SK-N-MC (cell line): ENCODE results near the gene GABRD.

Experiments
- EZH2 ChIP-seq: fragments of 200-600 bp; sonication (generic); IDR thresholded peaks from one replicate; pipeline ENCODE4 v1.6.1; 2017; ENCODE audit warnings: antibody characterized with exemption
- FOXP2 ChIP-seq: optimal IDR thresholded peaks from 2 replicates; pipeline ENCODE3; 2011; ENCODE audit warnings: mild to moderate bottlenecking, moderate library complexity; ENCODE audit not compliant: insufficient read depth; ENCODE audit errors: extremely low read length, control extremely low read depth
- POLR2AphosphoS5 ChIP-seq: IDR thresholded peaks from 2 replicates; pipeline ENCODE4 v1.6.1; 2012; ENCODE audit warnings: mild to moderate bottlenecking, low read depth, low read length, borderline replicate concordance

GRCh38 chr1:2046174-2046917, 27.2 kb downstream of the GABRD start:
- TF ChIP-seq EZH2, result no peak
- TF ChIP-seq POLR2AphosphoS5, result no peak
- TF ChIP-seq FOXP2, result no peak
